Activated effector memory CD4-positive, alpha-beta T cell treated with anti-CD3 and anti-CD28 coated beads, Interleukin-2, amount 50 U/mL, for 16 hours (primary cell): ENCODE results near the gene PCNT.
"Not testable (repeated sequence)": the region's sequence is repeated elsewhere in the genome, so short reads cannot be mapped to it uniquely, and the experiment has no call there.

Experiments used
- DNase-seq: peaks from one replicate; pipeline ENCODE4 v3.0.0-alpha.2; 2020

Gene PCNT

DNA sequence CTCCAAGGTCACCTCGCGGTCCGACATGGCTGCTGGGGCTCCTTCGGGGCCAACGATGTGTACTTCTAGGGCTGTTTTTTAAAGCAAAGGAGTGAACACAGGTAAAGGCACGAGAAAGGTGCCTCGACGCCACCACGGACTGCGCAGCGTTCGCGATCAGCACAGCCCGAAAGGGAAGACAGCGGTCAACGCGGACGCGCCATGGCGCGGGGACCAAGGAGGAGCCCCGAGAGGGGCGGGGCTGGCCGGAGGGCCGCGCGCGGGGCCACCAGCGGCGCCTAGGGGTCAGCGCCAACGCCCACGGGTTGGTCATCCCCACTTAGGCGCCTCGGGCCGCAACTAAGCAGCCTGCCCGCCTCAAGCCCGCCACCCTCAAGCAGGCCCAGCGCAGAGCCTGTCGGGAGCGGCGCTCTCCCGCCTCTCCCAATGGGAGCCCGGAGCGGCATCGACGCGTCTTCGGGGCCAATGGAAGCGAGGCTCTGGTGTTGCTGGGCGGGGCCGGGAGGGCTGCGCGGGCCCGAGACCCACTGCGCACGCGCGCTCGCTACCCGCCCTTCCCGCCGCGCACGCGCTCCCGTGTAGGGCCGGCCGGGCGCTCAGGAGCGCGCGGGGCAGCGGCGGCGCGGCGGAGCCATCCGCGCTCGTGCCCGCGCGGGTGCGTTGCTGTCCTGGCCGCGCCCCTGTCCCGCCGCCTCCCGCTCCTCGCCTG lies 134.5 kb downstream of the PCNT start, which contains the start of gene DIP2A:
TSS of gene DIP2A (plus strand) at position 577 of the 709 bp plus-strand sequence. CDS start 241 bp downstream, outside the sequence.
- DNase-seq = peak; percentile 97

DNA sequence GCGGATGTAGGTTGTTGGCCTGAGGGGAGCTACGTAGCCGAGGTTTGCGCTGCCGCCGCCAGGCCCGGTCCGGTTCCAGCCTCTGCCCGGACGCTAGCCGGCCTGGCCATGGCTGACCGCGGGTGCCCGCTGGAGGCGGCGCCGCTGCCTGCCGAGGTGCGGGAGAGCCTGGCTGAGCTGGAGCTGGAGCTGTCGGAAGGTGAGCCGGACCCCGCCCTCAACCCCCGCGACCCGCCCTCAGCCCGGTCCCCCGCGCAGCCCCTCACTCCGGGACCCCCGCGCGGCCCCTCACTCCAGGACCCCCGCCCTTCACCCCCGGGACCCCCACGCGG lies 135.0 kb downstream of the PCNT start:
- DNase-seq = no peak

DNA sequence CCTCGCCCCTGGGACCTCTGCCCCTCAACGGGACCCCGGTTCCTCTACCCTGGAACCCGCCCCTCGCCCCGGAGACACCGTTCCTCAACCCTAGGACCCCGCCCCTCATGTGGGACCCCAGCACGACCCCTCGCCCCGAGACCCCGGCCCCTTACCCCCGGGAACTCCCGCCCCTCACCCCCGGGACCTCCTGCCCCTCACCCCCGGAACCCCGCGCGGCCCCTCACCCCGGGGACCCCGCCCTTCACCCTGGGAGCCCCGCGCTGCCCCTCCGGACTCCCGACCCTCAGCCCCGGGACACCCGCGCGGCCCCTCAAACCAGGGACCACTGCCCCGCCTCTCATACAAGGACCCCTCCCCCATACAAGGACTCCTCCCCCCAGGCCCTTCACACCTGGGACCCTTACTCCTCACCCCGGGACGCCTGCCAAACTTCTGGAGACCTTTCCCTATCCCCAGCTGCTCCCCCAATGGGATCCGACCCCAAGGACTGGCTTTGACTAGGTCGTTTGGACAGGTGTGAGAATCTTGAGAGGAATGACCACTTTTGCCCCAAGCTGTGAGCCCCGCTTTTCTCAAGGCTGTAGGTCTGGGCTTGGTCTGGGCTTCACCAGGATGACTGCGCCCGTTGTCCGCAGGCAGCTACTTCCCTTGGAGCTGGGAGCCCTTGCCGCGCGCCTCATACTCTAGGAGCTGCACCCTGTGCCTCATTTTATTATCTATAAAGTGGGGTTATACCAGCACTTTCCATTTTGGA lies 135.6 kb downstream of the PCNT start:
- peak; percentile 65 for DNase-seq

DNA sequence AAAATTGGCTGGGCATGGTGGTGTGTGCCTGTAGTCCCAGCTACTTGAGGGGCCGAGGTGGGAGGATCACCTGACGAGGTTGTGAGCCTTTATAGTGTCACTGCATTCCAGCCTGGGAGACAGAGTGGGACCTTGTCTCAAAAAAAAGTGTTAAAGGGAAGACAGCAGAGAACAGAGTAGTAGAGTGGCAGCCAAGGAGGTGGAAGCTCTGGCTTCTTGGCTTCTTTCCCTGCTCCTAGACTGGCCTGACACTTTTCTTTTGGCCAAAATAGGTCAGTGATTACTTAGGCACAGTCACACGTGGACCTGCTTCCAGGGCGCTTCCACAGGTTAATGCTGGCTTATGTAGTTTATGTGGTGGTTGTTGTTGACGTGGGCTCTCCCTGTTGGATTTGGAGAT lies 138.0 kb downstream of the PCNT start:
- no peak for DNase-seq

DNA sequence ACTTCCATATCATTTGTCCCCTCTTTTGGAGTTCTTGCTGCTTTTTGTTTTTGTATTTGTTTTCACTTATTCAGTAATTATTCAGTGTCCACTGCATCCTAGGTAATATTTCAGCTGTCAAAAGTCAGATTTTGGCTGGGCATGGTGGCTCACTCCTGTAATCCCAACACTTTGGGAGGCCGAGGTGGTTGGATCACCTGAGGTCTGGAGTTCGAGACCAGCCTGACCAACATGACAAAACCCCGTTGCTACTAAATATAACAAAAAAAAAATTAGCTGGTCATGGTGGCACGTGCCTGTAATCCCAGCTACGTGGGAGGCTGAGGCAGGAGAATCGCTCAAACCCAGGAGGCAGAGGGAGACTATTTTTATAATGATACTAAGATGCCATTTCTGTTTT lies 141.2 kb downstream of the PCNT start:
- DNase-seq = not testable (repeated sequence)

DNA sequence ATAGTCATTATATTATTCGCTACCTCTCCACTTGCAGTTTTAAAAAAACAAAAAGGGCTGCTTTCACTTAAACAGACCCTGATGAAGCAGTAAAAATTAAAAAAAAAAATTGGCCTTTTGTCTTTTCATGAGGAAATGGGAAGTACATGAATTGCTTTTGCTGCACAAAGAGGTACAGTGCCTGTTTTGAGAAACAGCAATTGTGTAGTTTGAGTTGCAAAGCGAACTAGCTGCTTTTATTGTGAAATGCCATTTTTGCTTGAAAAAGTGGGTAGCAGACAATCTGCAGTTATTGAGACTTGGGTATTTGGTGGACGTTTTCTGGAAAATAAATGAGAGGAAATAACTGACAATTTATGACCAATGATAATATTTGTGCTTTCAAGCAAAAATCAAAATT lies 141.7 kb downstream of the PCNT start:
- no peak for DNase-seq

DNA sequence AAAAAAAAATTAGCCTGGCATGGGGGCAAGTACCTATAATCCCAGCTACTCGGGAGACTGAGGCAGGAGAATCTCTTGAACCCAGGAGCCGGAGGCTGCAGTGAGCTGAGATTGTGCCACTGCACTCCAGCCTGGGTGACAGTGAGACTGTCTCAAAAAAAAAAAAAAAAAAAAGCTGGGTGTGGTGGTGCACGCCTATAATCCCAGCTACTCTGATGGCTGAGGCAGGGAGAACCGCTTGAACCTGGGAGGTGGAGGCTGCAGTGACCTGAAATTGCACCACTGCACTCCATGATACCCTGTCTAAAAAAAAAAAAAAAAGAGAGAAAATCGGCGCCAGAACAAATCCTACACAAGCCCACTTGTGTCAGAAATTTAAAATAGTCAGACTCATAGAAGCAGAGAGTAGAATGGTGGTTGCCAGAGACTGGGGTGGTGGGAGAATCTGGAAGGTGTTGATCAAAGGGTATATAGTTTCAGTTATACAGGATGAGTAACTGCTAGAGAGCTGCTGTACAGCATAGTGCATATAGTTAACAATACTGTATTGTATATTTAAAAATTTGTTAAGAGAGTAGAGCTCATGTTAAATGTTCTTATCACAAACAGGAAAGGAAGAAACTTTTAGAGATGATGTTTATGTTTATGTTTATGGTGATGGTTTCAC lies 144.3 kb downstream of the PCNT start:
- no peak for DNase-seq

DNA sequence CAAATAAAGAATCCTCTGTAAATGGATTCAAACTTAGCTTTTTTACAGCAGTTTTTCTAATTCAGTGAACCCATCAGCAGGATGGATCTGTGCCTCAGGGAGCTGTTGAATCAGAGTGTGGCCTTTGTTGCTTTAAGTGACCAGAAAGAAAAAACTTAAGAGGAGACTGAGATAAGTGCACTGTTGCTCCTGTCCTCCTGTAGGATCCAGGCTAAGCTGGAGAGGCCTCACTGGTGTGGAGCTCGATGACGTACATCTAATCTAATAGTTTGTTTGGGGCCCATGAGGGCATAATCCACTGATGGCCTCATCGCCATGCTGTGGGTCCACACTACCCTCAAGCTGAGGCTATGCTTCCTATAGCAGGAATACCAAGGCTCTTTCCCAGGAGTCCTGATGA lies 145.3 kb downstream of the PCNT start:
- no peak for DNase-seq

DNA sequence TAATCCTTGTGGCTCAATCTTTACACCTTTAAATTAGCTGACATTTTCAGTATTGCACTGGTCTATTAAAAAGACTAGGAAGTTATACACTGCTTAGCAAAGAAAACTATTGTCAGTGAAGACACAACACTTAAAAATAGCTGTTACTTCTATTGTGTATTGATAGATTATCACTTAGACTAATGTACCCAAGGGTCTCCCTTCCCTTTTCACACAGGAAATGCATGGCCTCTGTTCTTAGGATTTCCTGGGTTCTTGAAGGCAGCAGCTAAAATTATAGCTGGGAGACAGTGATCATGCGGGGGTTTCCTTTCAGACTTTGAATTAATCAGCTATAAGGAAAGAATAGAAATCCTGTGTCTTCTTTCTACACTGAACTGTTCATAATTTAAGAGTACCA lies 147.6 kb downstream of the PCNT start:
- DNase-seq = no peak

DNA sequence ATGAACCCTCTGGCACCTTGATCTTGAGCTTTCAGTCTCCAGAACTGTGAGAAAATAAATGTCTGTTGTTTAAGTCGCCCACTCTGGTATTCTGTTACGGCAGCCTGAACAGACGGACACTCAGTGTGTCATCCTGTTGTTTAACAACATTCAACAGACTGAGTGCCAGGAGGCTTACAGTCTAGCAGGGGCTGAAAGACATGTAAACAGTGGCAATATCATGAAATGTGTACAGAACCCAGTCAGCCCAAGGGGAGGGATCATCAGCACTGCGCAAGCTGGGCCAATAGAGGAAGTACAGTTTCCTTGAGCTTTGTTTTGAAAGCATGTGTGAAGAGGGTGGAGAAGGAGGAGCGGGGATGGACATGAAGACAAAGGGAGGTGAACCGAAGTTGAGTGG lies 148.3 kb downstream of the PCNT start:
- no peak for DNase-seq

DNA sequence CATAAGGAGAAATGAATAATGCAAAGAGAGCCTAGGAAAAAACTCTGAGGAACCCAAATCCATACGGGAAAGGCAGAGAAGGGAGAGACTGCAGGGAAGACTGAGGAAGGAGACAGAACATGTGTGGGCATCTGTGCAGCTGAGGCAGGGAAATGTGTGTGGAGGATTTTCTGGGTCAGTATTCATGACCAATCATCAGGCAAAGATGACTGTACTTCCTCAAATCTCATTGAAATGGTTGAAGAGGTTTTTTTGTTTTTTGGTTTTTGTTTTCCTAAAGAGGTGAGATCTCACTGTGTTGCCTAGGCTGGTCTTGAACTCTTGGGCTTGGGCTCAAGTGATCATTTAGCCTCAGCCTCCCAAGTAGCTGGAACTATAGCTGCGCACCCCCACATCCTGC lies 150.4 kb downstream of the PCNT start:
- DNase-seq = no peak

DNA sequence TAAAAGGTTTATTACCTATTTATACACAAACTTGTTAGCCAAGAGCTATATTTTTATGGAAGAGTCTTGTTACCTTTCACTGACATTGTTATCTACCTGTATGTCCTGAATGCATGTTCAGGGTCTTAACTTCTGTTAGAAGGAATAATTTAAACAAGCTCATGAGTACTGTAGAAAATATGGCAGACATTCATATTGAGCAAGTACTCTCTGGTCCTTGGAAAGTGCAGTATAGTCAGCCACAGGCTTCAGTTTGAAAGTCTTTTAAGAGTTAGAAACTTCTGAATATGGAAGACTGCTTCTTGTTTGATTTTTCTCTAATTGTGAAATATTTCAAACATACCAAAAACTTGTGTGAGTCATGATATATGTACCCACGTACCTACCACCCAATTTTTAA lies 151.3 kb downstream of the PCNT start:
- no peak for DNase-seq

DNA sequence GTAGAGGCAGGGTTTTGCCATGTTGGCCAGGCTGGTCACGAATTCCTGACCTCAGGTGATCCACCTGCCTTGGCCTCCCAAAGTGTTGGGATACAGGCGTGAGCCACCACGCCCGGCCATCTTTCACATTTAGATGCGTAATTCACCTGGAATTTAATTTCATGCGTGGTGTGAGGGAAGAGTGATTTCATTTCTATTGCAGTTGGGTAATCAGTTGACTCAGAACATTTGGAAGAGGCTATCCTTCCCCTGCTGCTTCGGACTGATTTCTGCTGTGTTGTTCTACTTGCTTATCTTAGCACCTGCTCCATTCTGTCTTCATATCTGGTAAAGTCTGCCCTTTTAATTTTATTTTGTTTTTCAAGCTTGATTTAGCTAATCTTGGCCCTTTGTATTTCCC lies 153.8 kb downstream of the PCNT start:
- no peak for DNase-seq

DNA sequence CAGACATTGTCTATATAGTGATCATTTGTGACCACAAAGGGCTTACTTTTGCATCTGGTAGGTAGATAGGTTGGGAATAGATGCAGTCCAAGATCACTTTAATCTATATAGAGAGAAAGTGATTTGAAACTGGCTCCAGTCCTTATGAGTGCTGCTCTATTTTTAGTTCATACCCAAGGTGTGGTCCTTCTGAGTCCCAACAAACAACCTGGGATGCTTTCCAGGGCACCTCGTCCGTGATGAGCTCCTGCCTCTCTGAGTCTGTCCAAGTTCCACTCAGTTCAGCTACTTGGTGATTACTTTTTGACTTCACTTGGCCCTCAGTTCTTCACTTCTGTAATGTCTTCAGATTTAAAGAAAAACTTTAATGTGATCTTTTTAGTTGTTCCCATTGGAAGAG lies 155.0 kb downstream of the PCNT start:
- no peak for DNase-seq

DNA sequence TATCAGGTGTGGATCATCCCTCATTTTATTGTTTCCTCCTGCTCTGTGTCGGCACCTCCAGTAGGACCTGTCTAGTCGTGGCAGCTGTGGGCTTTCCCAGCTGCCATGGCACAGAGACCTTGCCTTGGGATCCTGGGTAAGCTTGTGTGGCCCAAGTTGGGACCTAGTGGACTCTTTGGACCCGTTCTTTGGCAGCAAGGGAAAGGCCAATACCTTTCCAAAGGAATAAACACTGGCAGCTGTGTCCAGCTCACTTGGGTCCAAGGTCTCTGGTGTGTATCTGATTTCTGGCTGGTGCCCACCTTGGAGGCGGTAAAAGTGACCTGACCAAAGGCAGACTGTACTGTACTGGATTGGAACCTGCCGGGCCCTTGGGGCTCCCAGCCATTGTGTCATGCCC lies 156.5 kb downstream of the PCNT start:
- DNase-seq = no peak

DNA sequence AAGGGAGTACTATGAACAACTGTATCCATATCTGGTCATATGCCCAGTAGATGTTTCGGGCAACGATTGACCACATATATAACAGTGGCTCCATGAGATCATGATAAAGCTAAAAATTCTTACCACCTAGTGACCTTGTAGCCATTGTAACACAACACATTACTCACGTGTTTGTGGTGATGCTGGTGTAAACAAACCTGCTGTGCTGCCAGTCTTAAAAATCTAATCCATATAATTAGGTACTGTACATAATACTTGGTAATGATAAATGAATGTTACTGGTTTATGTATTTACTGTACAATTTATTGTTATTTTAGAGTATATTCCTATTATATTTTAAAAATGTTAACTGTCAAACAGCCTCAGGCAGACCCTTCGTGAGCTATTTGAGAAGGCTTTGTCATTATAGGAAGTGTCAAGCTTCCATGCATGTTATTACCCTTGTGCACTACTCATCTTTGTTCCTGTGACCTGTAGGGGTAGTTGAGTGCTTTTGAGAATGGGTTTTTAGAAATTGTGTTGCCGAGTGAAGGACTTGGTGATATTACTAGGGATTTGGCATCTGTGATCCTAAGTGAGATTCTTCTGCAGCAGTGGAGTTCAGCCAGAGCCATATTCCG lies 158.4 kb downstream of the PCNT start:
- no peak for DNase-seq

DNA sequence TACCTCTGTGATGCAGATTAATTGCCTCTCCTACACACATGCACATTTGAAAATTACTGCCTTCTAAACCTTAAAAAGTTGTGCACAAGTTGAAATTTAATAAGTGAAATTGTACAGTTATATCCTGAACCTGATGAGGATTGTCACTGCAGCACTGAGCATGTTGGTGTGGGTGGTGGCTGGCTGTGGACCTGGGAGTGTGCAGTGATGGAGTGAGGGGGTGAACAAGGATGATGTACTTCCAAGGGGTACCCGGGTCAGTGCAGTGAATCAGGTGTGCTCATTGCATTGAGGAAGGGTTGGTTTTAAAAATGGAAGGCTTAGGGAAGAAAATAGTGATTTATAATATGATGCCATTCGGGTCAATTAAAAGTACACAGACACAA lies 158.9 kb downstream of the PCNT start:
- DNase-seq = no peak

DNA sequence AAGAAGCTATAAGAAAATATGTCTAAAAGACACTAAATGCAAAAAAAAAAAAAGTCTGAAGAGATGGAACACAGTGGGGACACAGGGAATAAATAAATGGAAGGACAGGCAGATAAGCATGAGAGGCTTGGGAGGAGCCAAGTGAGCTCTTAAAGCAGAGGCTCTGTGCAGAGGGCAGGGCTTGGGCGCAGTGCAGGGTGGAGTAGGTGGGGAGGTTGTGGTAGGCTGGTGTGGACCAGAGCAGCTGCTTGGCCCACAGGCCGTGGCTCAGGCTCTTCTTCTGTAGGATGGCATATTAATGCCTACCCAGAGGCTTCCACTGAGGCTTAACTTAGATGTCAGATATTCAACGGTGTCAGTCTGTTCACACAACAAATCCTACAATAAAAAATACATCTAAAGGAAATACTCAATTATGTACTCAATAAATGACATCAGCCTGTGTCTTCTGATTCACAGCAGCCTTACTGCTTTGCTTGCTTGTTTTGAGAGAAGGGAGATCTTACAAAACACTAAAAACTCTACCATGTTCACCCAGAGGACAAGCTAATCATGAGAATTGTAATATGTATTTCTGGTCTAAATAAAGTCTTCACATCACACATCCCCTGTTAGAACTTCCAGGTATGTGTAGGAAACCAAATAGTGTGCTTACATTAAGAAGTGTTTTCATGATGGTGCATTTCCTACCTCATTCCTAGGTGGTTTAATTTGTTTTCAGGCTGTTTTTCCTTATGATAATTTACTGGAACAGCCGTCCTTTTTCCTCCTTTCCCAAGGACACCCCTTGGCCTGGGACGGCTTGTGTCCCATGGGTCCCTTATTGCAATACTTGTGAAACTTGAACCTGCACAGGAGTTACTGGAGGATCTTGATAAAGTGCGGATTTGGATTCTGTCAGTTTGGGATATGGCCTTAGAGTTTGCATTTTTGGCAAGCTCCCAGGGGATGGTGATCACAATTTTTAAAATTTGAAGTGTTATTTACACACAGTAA lies 159.6 kb downstream of the PCNT start:
- no peak for DNase-seq

DNA sequence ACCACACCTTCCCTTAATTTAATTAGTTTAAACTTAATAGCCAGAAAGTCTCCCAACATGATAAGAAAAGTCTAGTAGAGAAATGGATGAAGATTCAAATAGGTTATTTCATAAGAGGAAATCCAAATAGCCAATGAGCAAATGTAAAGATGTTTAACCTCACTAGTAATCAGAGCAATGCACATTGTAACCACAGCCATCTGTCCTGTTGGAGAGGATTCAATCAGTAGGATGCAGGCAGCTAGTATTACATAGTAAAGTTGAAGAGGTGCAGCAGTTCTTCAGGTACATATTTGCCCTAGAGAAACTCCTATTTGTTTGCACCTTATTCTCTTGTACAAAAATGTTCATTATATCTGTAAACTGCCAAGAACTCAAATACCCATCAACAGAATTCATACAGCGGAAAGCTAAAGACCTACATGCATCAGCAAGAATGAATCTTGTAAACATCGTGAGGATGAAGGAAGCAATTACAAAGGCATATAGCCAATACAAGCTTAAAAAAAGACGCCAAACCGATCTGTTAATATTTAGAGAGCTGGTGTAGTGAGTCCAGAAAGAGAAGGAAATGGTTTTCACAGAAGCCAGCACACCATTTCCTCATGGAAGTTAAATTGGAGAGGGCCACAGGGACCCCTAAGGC lies 162.6 kb downstream of the PCNT start:
- DNase-seq = no peak

DNA sequence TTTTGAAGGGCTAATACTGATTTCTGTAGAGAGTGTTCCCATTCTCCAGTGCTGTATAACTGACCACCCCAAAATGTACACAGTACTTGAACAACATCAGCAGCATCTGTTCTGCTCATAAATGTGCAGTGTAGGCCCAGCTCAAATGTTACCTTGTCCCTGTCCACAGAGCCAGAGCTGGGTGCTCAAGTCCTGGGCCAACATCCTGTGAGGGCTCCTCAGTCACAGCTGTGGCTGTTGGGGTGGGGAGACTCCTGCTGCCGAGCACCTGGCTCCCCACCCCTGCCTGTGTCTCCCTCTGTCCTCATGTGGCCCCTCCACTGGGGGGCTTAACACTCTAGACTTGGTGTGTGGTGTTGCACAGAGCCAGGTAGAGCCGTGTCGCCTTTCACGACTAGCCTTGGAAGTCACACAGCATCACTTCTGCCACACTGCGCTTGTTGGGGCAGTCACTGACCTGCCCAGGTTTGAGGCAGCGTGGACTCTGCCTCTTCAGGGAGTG lies 165.3 kb downstream of the PCNT start:
- DNase-seq = no peak

DNA sequence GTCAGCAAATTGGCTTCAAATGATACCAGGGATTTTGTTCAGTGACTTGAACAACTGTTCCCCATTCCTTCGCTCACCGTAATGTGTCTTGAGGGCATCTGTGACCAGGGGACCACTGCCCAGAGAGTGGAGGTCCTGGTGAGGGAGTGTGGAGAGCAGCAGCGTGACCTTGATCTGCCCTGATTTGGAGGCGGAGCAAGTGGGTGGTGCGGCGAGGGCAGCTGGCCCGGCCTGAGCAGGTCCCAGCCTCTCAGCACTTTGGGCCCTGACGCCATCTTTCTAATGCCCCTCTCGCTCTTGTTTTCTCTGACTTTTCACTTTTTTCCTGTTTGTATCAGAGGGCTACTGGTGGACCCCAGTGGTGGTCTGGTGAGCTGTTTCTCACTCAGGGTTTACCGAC lies 165.8 kb downstream of the PCNT start:
- DNase-seq = no peak

DNA sequence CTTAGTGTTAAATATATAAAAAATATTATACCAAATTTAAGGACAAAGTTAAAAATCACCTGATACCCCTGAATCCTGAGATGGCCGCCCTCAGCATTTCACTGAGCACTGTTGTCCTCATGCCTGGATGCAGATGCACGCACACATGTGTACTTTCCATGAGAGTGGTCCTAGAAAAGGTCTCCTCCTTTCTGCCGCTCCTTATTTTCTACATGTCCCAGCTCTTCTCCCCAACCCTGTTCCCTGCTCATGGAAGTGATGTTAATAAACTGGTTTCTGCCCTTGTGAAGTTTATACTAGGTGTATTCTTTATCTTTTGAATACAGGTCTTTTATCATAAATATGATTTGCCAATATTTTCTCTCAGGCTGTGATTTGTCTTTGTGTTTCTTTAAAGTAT lies 167.6 kb downstream of the PCNT start:
- DNase-seq = no peak
